CD8-positive, alpha-beta memory T cell (primary cell): ENCODE results near the gene FUT3. TPM values are rescaled to one million over a fixed set of nuclear protein-coding genes. Genes with fewer than 3 reads are reported as not detected.

Experiments
- CTCF ChIA-PET: fragments of 350-600 bp; sonication (Branson Sonifier 250); formaldehyde crosslinking; loops from one replicate; lab custom pipeline; 2021; ENCODE audit warnings: antibody characterized with exemption; lab: Charles Lee
- POLR2A ChIA-PET: fragments of 350-600 bp; sonication (Branson Sonifier 250); formaldehyde crosslinking; loops from one replicate; lab custom pipeline; 2021; ENCODE audit warnings: antibody characterized with exemption; lab: Charles Lee
- DNase-seq, 5 donors: peaks; one replicate each; pipeline versions ENCODE4 v3.0.0 to v3.0.0-alpha.2; 2020 to 2022; ENCODE audit warnings: mixed read lengths in 1 of 5
- H3K27ac ChIP-seq: one replicate; pipeline ENCODE4 v1.7.0; 2013; ENCODE audit warnings: low read depth, mild to moderate bottlenecking, low read length, moderate library complexity
- H3K27me3 ChIP-seq: 2 replicates; pipeline ENCODE4 v1.7.0; 2013; ENCODE audit warnings: low read length, mild to moderate bottlenecking; ENCODE audit not compliant: insufficient read depth, poor library complexity, severe bottlenecking
- H3K36me3 ChIP-seq: 2 replicates; pipeline ENCODE4 v1.7.0; 2013; ENCODE audit warnings: mild to moderate bottlenecking, low read length, moderate library complexity; ENCODE audit not compliant: insufficient read depth
- H3K4me1 ChIP-seq: 2 replicates; pipeline ENCODE4 v1.7.0; 2013; ENCODE audit warnings: mild to moderate bottlenecking, low read length, moderate library complexity; ENCODE audit not compliant: insufficient read depth
- H3K4me3 ChIP-seq: 2 replicates; pipeline ENCODE4 v1.7.0; 2013; ENCODE audit warnings: mild to moderate bottlenecking, low read length
- H3K9me3 ChIP-seq: 2 replicates; pipeline ENCODE4 v1.7.0; 2013; ENCODE audit warnings: mild to moderate bottlenecking, low read length
- H3K27ac Mint-ChIP-seq, 8 donors: one replicate each; pipeline ENCODE4 v1.8.0; 2020 to 2021; ENCODE audit warnings: mixed read lengths in 8 of 8, mild to moderate bottlenecking in 6 of 8, inconsistent platforms in 3 of 8, moderate library complexity in 3 of 8
- H3K27me3 Mint-ChIP-seq, 2 donors: one replicate each; pipeline ENCODE4 v1.8.0; 2020 to 2021; ENCODE audit warnings: mixed read lengths in 2 of 2, mild to moderate bottlenecking in 1 of 2, moderate library complexity in 1 of 2
- H3K36me3 Mint-ChIP-seq, 3 donors: one replicate each; pipeline ENCODE4 v1.8.0; 2020 to 2021; ENCODE audit warnings: mixed read lengths in 3 of 3, inconsistent platforms in 1 of 3, mild to moderate bottlenecking in 1 of 3
- H3K4me1 Mint-ChIP-seq, 3 donors: one replicate each; pipeline ENCODE4 v1.8.0; 2020 to 2021; ENCODE audit warnings: mixed read lengths in 3 of 3, inconsistent platforms in 1 of 3, mild to moderate bottlenecking in 1 of 3
- H3K4me3 Mint-ChIP-seq, 7 donors: one replicate each; pipeline ENCODE4 v1.8.0; 2020 to 2021; ENCODE audit warnings: mixed read lengths in 7 of 7, mild to moderate bottlenecking in 6 of 7, moderate library complexity in 4 of 7, inconsistent platforms in 2 of 7
- H3K9me3 Mint-ChIP-seq, 5 donors: one replicate each; pipeline ENCODE4 v1.8.0; 2020 to 2022; ENCODE audit warnings: mixed read lengths in 5 of 5, mild to moderate bottlenecking in 3 of 5, moderate library complexity in 2 of 5, inconsistent platforms in 1 of 5
- polyA plus RNA-seq: library from polyadenylated mRNA; unstranded; fragments of 300-500 nt; fragmentation: Illumina TruSeq; gene quantifications from one replicate; pipeline ENCODE4 v1.2.3, GENCODE V29; 2021
- total RNA-seq, 2 experiments: library from RNA; stranded (reverse); gene quantifications; one replicate each; pipeline ENCODE4 v1.2.3, GENCODE V29; 2021

FUT3 gene
- total and polyA plus RNA-seq, 3 experiments from 2014 or later: not detected

- Histone ChIP-seq H3K36me3 (peaks cover 10% of the 10 kb centered on the region), H3K4me1 (peaks cover 14% of the 10 kb centered on the region), H3K27ac (no peak overlapping the region), H3K9me3 (no peaks in the 10 kb centered on the region), H3K4me3 (no peak overlapping the region), H3K27me3 (no peaks in the 10 kb centered on the region)
- DNase-seq: no peak
- H3K4me3 Mint-ChIP-seq: no peak overlapping the region
- peak overlapping the region in 2 of 8 donors; percentile 38 to 70 for H3K27ac Mint-ChIP-seq
- H3K4me1 Mint-ChIP-seq: peaks cover 16 to 18% (median 17%) of the 10 kb centered on the region in 3 donors
- H3K9me3 Mint-ChIP-seq: peaks cover 0 to 3% (median 0%) of the 10 kb centered on the region in 5 donors
- peaks cover 6 to 24% (median 8%) of the 10 kb centered on the region in 3 donors for H3K36me3 Mint-ChIP-seq
- CTCF ChIA-PET: interaction anchor here (0.9 to 6.7 kb wide), 3 partner anchors 10 to 103 kb away, joined by 3 to 44 read pairs (median 4); no protein-coding TSS in a partner anchor
- H3K27me3 Mint-ChIP-seq: peaks cover 3 to 6% of the 10 kb centered on the region in 2 donors
- POLR2A ChIA-PET: no interaction called here
Measured at GRCh38 chr19:5793188-5793587, 58.1 kb downstream of the FUT3 start.

Other genes with a start within 250 kb of the FUT3 start
- 10 to 100 TPM; 87.8 to 98.2 TPM for gene SAFB2, start 228.7 kb downstream of the FUT3 start, total RNA-seq
- gene SAFB2, start 228.7 kb downstream of the FUT3 start, polyA plus RNA-seq: 56.4 TPM
- gene SAFB, start 228.4 kb downstream of the FUT3 start, total RNA-seq: 100 to 1,000 TPM; 124 to 132 TPM
- 103 TPM for gene SAFB, start 228.4 kb downstream of the FUT3 start, polyA plus RNA-seq
- 10 to 100 TPM; 60.6 to 62.1 TPM for gene MICOS13, start 170.9 kb downstream of the FUT3 start, total RNA-seq
- 117 TPM for gene MICOS13, start 170.9 kb downstream of the FUT3 start, polyA plus RNA-seq
- 1 to 10 TPM; 1.4 to 2.3 TPM for gene HSD11B1L, start 170.4 kb downstream of the FUT3 start, total RNA-seq
- gene HSD11B1L, start 170.4 kb downstream of the FUT3 start, polyA plus RNA-seq: 4.0 TPM
- 1,000 to 10,000 TPM; 1,478 to 1,485 TPM for gene RPL36, start 161.2 kb downstream of the FUT3 start, total RNA-seq
- gene RPL36, start 161.2 kb downstream of the FUT3 start, polyA plus RNA-seq: 2,003 TPM
- gene LONP1, start 131.3 kb downstream of the FUT3 start, total RNA-seq: 100 to 1,000 TPM; 179 to 204 TPM
- 36.0 TPM for gene LONP1, start 131.3 kb downstream of the FUT3 start, polyA plus RNA-seq
- gene CATSPERD, start 130.8 kb downstream of the FUT3 start, total RNA-seq: not detected
- gene CATSPERD, start 130.8 kb downstream of the FUT3 start, polyA plus RNA-seq: not detected
- gene PRR22, start 66.7 kb downstream of the FUT3 start, total RNA-seq: 1 to 10 TPM; 8.2 to 8.6 TPM
- 0.15 TPM for gene PRR22, start 66.7 kb downstream of the FUT3 start, polyA plus RNA-seq
- gene DUS3L, start 60.3 kb downstream of the FUT3 start, total RNA-seq: 10 to 100 TPM; 90.9 to 93.6 TPM
- 33.2 TPM for gene DUS3L, start 60.3 kb downstream of the FUT3 start, polyA plus RNA-seq
- gene NRTN, start 46.4 kb downstream of the FUT3 start, total RNA-seq: under 1 TPM in 1 of 2 experiments, not detected in 1; 0.26 TPM
- 0.26 TPM for gene NRTN, start 46.4 kb downstream of the FUT3 start, polyA plus RNA-seq
- gene FUT6, start 11.7 kb downstream of the FUT3 start, total RNA-seq: not detected
- gene FUT6, start 11.7 kb downstream of the FUT3 start, polyA plus RNA-seq: not detected
- gene FUT5, start 19.1 kb upstream of the FUT3 start, total RNA-seq: not detected
- not detected for gene FUT5, start 19.1 kb upstream of the FUT3 start, polyA plus RNA-seq
- 100 to 1,000 TPM; 216 to 232 TPM for gene NDUFA11, start 52.3 kb upstream of the FUT3 start, total RNA-seq
- 399 TPM for gene NDUFA11, start 52.3 kb upstream of the FUT3 start, polyA plus RNA-seq
- gene VMAC, start 53.4 kb upstream of the FUT3 start, total RNA-seq: 1 to 10 TPM; 4.0 to 4.1 TPM
- 6.3 TPM for gene VMAC, start 53.4 kb upstream of the FUT3 start, polyA plus RNA-seq
- gene CAPS, start 62.8 kb upstream of the FUT3 start, total RNA-seq: 1 to 10 TPM; 5.3 to 7.3 TPM
- gene CAPS, start 62.8 kb upstream of the FUT3 start, polyA plus RNA-seq: 2.7 TPM
- 10 to 100 TPM; 94.8 to 97.6 TPM for gene RANBP3, start 126.7 kb upstream of the FUT3 start, total RNA-seq
- gene RANBP3, start 126.7 kb upstream of the FUT3 start, polyA plus RNA-seq: 9.7 TPM